IMR-90 (cell line): ENCODE results near the gene PGPEP1. TPM values are rescaled to one million over a fixed set of nuclear protein-coding genes. Genes with fewer than 3 reads are reported as not detected.

Experiments
- FOS ChIP-seq: fragments of 150-350 bp; IDR thresholded peaks from 2 replicates; pipeline ENCODE4 v1.6.1; 2016; ENCODE audit warnings: low read depth, low read length
- polyA plus RNA-seq, 3 experiments: library from polyadenylated mRNA; depleted of rRNA; stranded (reverse); fragments of >200 nt; gene quantifications; 2 replicates each; pipeline ENCODE4 v1.2.3, GENCODE V29; 2012; ENCODE audit warnings: low replicate concordance in 1 of 3
- total RNA-seq: library from RNA; depleted of rRNA; stranded (reverse); fragments of >200 nt; gene quantifications from 2 replicates; pipeline ENCODE4 v1.2.3, GENCODE V29; 2012
- TF ChIP-seq, protein P1 (sequence below): conservative IDR thresholded peaks from 2 replicates; pipeline ENCODE4 v1.5.1; 2012; ENCODE audit warnings: mild to moderate bottlenecking, low read depth, low read length, improper control_type of control experiment

PGPEP1 gene
- total and polyA plus RNA-seq, 2 of the 4 experiments (the other 2 are of a cell fraction): 11.8 to 14.3 TPM

GRCh38 chr19:18320865-18321733, 19.3 kb upstream of the PGPEP1 start (continued):
- TF ChIP-seq, protein P1, sequence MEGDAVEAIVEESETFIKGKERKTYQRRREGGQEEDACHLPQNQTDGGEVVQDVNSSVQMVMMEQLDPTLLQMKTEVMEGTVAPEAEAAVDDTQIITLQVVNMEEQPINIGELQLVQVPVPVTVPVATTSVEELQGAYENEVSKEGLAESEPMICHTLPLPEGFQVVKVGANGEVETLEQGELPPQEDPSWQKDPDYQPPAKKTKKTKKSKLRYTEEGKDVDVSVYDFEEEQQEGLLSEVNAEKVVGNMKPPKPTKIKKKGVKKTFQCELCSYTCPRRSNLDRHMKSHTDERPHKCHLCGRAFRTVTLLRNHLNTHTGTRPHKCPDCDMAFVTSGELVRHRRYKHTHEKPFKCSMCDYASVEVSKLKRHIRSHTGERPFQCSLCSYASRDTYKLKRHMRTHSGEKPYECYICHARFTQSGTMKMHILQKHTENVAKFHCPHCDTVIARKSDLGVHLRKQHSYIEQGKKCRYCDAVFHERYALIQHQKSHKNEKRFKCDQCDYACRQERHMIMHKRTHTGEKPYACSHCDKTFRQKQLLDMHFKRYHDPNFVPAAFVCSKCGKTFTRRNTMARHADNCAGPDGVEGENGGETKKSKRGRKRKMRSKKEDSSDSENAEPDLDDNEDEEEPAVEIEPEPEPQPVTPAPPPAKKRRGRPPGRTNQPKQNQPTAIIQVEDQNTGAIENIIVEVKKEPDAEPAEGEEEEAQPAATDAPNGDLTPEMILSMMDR: no peak
- TF ChIP-seq FOS: no peak
